HL-60 (cell line): ENCODE results near the gene TMEM247.

Experiments
- CTCF ChIP-seq: IDR thresholded peaks from one replicate; pipeline ENCODE4 v1.5.1; 2011; ENCODE audit warnings: low read length, control low read depth, inconsistent platforms; ENCODE audit not compliant: insufficient read depth
- GABPA ChIP-seq: IDR thresholded peaks from 2 replicates; pipeline ENCODE4 v1.6.1; 2012; ENCODE audit warnings: low read depth
- POLR2AphosphoS5 ChIP-seq: IDR thresholded peaks from 2 replicates; pipeline ENCODE4 v1.6.1; 2012; ENCODE audit warnings: low read depth

DNA sequence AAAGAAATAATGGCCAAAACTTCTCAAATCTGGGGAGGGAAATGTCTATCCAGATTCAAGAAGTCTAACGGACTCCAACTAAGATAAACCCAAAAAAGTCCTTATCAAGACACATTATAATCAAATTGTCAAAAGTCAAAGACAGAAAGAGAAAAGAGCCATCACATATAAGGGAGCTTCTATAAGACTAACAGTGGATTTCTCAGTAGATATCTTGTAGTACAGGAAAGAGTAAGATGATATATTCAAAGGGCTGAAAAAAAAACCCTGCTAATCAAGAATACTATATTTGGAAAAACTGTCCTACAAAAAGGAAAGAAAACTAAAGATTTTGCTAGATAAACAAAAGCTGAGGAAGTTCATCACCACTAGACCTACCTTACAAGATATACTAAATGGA, 35.4 kb downstream of the TMEM247 start:
- TF ChIP-seq CTCF (no peak), POLR2AphosphoS5 (no peak), GABPA (no peak)
